ENCODE measurements around the gene BCKDHA.

- no peak for TF ChIP-seq RUNX1 (IDR thresholded peaks at IDR 0.05; ENCODE audit: low read depth)
- no peak for TF ChIP-seq FOSL1 (tag; conservative IDR thresholded peaks at IDR 0.05)
- TF ChIP-seq ZBTB1 (CRISPR knock-in tag; IDR thresholded peaks at IDR 0.05; ENCODE audit: borderline replicate concordance, low read depth) = no peak
- no peak for TF ChIP-seq TEAD2 (tag; IDR thresholded peaks at IDR 0.05)
- no peak for TF ChIP-seq HNRNPUL1 (IDR thresholded peaks at IDR 0.05; ENCODE audit: low read length)
- TF ChIP-seq GABPB2 (CRISPR knock-in tag; conservative IDR thresholded peaks at IDR 0.05) = no peak
- no peak for TF ChIP-seq CEBPZ (IDR thresholded peaks at IDR 0.05; ENCODE audit: borderline replicate concordance, low read depth, low read length)
- TF ChIP-seq PPARD (CRISPR knock-in tag; IDR thresholded peaks at IDR 0.05) = no peak
- no peak for TF ChIP-seq CTCF (IDR thresholded peaks at IDR 0.05 in 2 of 3, conservative IDR thresholded peaks at IDR 0.05 in 1 of 3; ENCODE audit: insufficient read depth in 2 of 3, low read depth in 1 of 3, low read length in 3 of 3)
- TF ChIP-seq LEF1 (IDR thresholded peaks at IDR 0.05) = no peak
- TF ChIP-seq EP300 (IDR thresholded peaks at IDR 0.05; ENCODE audit: low read length) = no peak
- no peak for TF ChIP-seq SMAD4 (CRISPR knock-in tag; conservative IDR thresholded peaks at IDR 0.05)
Measured at GRCh38 chr19:41441321-41441945, 43.8 kb downstream of the BCKDHA start.

All from K562 (cell line).